B cell (primary cell): ENCODE results near the gene BPIFB1. TPM values are rescaled to one million over a fixed set of nuclear protein-coding genes. Genes with fewer than 3 reads are reported as not detected.

Experiments used
- ATAC-seq: fragments of 200-7000 bp; cut with Tn5 transposase; one replicate; pipeline ENCODE4 v1.10.0; 2021; ENCODE audit warnings: low read depth, mild to moderate bottlenecking, moderate number of reproducible peaks, moderate library complexity
- CTCF ChIA-PET: fragments of 350-600 bp; sonication (Branson Sonifier 250); formaldehyde crosslinking; loops from one replicate; lab custom pipeline; 2021; ENCODE audit warnings: antibody characterized with exemption, inconsistent platforms; lab: Charles Lee
- POLR2A ChIA-PET: fragments of 350-600 bp; sonication (Branson Sonifier 250); formaldehyde crosslinking; loops from one replicate; lab custom pipeline; 2021; ENCODE audit warnings: antibody characterized with exemption; lab: Charles Lee
- DNase-seq: peaks from one replicate; pipeline ENCODE4 v3.0.0; 2013
- H2AFZ ChIP-seq: 2 replicates; pipeline ENCODE4 v1.6.1; 2012; ENCODE audit warnings: mild to moderate bottlenecking, low read depth, low read length; ENCODE audit not compliant: insufficient read depth, poor library complexity, severe bottlenecking
- H3K27ac ChIP-seq, 2 donors: 1 replicate in 1 of 2; 2 replicates in 1 of 2; pipeline ENCODE4 v1.5.1; 2012 to 2013; ENCODE audit warnings: low read length in 2 of 2, mild to moderate bottlenecking in 2 of 2, moderate library complexity in 1 of 2
- H3K27me3 ChIP-seq, 4 experiments: fragments of 200-600 bp in 1 of 4; sonication (generic) in 1 of 4; replicated peaks in 1 of 4; 1 replicate in 2 of 4; 2 replicates in 2 of 4; pipeline versions ENCODE4 v1.6.1 to v1.7.0; 2013 to 2016; ENCODE audit warnings: low read length in 3 of 4, mild to moderate bottlenecking in 2 of 4, mixed read lengths in 1 of 4, moderate library complexity in 1 of 4; ENCODE audit not compliant: insufficient read depth in 4 of 4, control insufficient read depth in 3 of 4; ENCODE audit errors: control extremely low read depth in 1 of 4
- H3K36me3 ChIP-seq, 2 experiments: replicated peaks in 1 of 2; 1 replicate in 1 of 2; 2 replicates in 1 of 2; pipeline versions ENCODE4 v1.6.1 to v1.7.1; 2013; ENCODE audit warnings: low read length in 1 of 2; ENCODE audit not compliant: insufficient read depth in 2 of 2, control insufficient read depth in 1 of 2; ENCODE audit errors: control extremely low read depth in 1 of 2, extremely low read depth in 1 of 2
- H3K4me1 ChIP-seq, 2 donors: fragments of 200-600 bp in 1 of 2; sonication (generic) in 1 of 2; 1 replicate in 1 of 2; 2 replicates in 1 of 2; pipeline versions ENCODE4 v1.5.1 to v1.6.1; 2013 to 2017; ENCODE audit warnings: low read length in 2 of 2; ENCODE audit not compliant: control insufficient read depth in 2 of 2, insufficient read depth in 2 of 2
- H3K4me2 ChIP-seq: replicated peaks from 2 replicates; pipeline ENCODE3; 2012; ENCODE audit warnings: mild to moderate bottlenecking, low read depth, low read length; ENCODE audit not compliant: poor library complexity, severe bottlenecking
- H3K4me3 ChIP-seq, 5 experiments: fragments of 200-600 bp in 1 of 5; sonication (generic) in 1 of 5; 1 replicate in 3 of 5; 2 replicates in 2 of 5; pipeline versions ENCODE4 v1.5.1 to v1.7.0; 2011 to 2016; ENCODE audit warnings: low read length in 4 of 5, mild to moderate bottlenecking in 4 of 5, low read depth in 2 of 5, control low read depth in 1 of 5, moderate library complexity in 1 of 5; ENCODE audit not compliant: insufficient read depth in 1 of 5; ENCODE audit errors: control extremely low read depth in 1 of 5, extremely low read depth in 1 of 5
- H3K79me2 ChIP-seq: fragments of 200-600 bp; sonication (generic); one replicate; pipeline ENCODE4 v1.6.0; 2016; ENCODE audit warnings: low read length; ENCODE audit not compliant: control insufficient read depth, insufficient read depth
- H3K9ac ChIP-seq: fragments of 200-600 bp; sonication (generic); 2 replicates; pipeline ENCODE4 v1.6.1; 2017; ENCODE audit warnings: mild to moderate bottlenecking, low read length, moderate library complexity
- H3K9me3 ChIP-seq, 3 donors: one replicate each; pipeline versions ENCODE4 v1.6.1 to v1.7.1; 2013; ENCODE audit warnings: low read length in 2 of 3; ENCODE audit not compliant: control insufficient read depth in 2 of 3, insufficient read depth in 1 of 3; ENCODE audit errors: control extremely low read depth in 1 of 3
- H4K20me1 ChIP-seq: 2 replicates; pipeline ENCODE4 v1.6.0; 2012; ENCODE audit warnings: mild to moderate bottlenecking, low read length; ENCODE audit not compliant: insufficient read depth, control insufficient read depth, poor library complexity, severe bottlenecking
- H3K27ac Mint-ChIP-seq: one replicate; pipeline ENCODE4 v1.8.0; 2021; ENCODE audit warnings: mixed read lengths
- H3K27me3 Mint-ChIP-seq: one replicate; pipeline ENCODE4 v1.8.0; 2021; ENCODE audit warnings: mixed read lengths
- H3K4me1 Mint-ChIP-seq: one replicate; pipeline ENCODE4 v1.8.0; 2021; ENCODE audit warnings: mixed read lengths
- H3K4me3 Mint-ChIP-seq: one replicate; pipeline ENCODE4 v1.8.0; 2021; ENCODE audit warnings: mixed read lengths
- H3K9me3 Mint-ChIP-seq: one replicate; pipeline ENCODE4 v1.8.0; 2022; ENCODE audit warnings: mixed read lengths; ENCODE audit not compliant: insufficient read depth
- CTCF ChIP-seq: fragments of 200-600 bp; IDR thresholded peaks from one replicate; pipeline ENCODE4 v1.8.0; 2022; ENCODE audit warnings: antibody characterized with exemption, mild to moderate bottlenecking
- EZH2 ChIP-seq: IDR thresholded peaks from 2 replicates; pipeline ENCODE4 v1.6.1; 2012; ENCODE audit warnings: borderline replicate concordance, low read depth, mild to moderate bottlenecking, moderate library complexity, low read length; ENCODE audit not compliant: insufficient read depth, poor library complexity, severe bottlenecking
- WGBS: methylation state at CpG from one replicate; pipeline ENCODE4 v1.1.5; 2013; ENCODE audit warnings: missing lambda C conversion rate; ENCODE audit not compliant: insufficient coverage; 5-methylcytosine and 5-hydroxymethylcytosine counted together
- intact Hi-C: fragments of 100-400 bp; cut with micrococcal nuclease; formaldehyde crosslinking; loops from one replicate; pipeline ENCODE4 v1.10.0; 2022
- polyA plus RNA-seq: library from polyadenylated mRNA; depleted of rRNA; stranded (reverse); fragments of >200 nt; gene quantifications from 2 replicates; pipeline ENCODE4 v1.2.3, GENCODE V29; 2012
- total RNA-seq, 2 donors: library from RNA; stranded (reverse); fragments of 120-200 nt in 1 of 2; gene quantifications; 1 replicate in 1 of 2; 2 replicates in 1 of 2; pipeline versions ENCODE4 v1.2.3 to v1.2.4, GENCODE V29; 2013 to 2022

Gene BPIFB1
- total and polyA plus RNA-seq, 2 donors (not counting 1 experiment from before 2014, with no cell fraction given) = not detected

- Histone ChIP-seq H3K9ac (no peak overlapping the region), H3K27ac (no peak overlapping the region), H3K4me3 (no peak overlapping the region), H4K20me1 (no peaks in the 10 kb centered on the region), H2AFZ (no peak overlapping the region), H3K4me2 (no peak overlapping the region), H3K79me2 (no peaks in the 10 kb centered on the region), H3K36me3 (peaks cover 2 to 10% of the 10 kb centered on the region in 2 experiments), H3K4me1 (no peaks in the 10 kb centered on the region), H3K9me3 (no peaks in the 10 kb centered on the region), H3K27me3 (no peaks in the 10 kb centered on the region)
- TF ChIP-seq EZH2 (no peak), CTCF (no peak)
- ATAC-seq (no peak), DNase-seq (no peak)
- H3K27me3 Mint-ChIP-seq = no peaks in the 10 kb centered on the region
- no peak overlapping the region for H3K4me3 Mint-ChIP-seq
- 97% methylated on average over 16 of the region's 16 CpGs for WGBS
- intact Hi-C loops = no loop called here
- ChIA-PET POLR2A (no interaction called here), CTCF (no interaction called here)
- H3K27ac Mint-ChIP-seq = no peak overlapping the region
- H3K4me1 Mint-ChIP-seq = no peaks in the 10 kb centered on the region
- no peaks in the 10 kb centered on the region for H3K9me3 Mint-ChIP-seq
Observed at GRCh38 chr20:33352258-33353012, 69.4 kb downstream of the BPIFB1 start.

GRCh38 chr20:33353013-33353402 is 70.0 kb downstream of the BPIFB1 start:
- no peaks in the 10 kb centered on the region for H3K9me3 Mint-ChIP-seq
- Histone ChIP-seq H3K9ac (no peak overlapping the region), H3K4me1 (no peaks in the 10 kb centered on the region), H3K4me3 (no peak overlapping the region), H3K36me3 (peaks cover 2 to 12% of the 10 kb centered on the region in 2 experiments), H3K4me2 (no peak overlapping the region), H3K79me2 (no peaks in the 10 kb centered on the region), H3K9me3 (no peaks in the 10 kb centered on the region), H3K27ac (no peak overlapping the region), H4K20me1 (no peaks in the 10 kb centered on the region), H3K27me3 (no peaks in the 10 kb centered on the region), H2AFZ (no peak overlapping the region)
- no peak for DNase-seq
- ChIA-PET CTCF (no interaction called here), POLR2A (no interaction called here)
- H3K4me3 Mint-ChIP-seq = no peak overlapping the region
- H3K27me3 Mint-ChIP-seq = no peaks in the 10 kb centered on the region
- no peak for ATAC-seq
- 100% methylated on average over 4 of the region's 4 CpGs for WGBS
- TF ChIP-seq EZH2 (no peak), CTCF (no peak)
- H3K27ac Mint-ChIP-seq = no peak overlapping the region
- H3K4me1 Mint-ChIP-seq = no peaks in the 10 kb centered on the region
- intact Hi-C loops = no loop called here
